ENCODE results near the gene GRIFIN.

Gene GRIFIN

GRCh38 chr7:2484868-2485267 lies 8.7 kb upstream of the GRIFIN start:
- in situ Hi-C loops (cut with HindIII; ENCODE audit: low pct_ligation_motif_present, low pct_unique_long_range_greater_than_20kb, low sequenced_read_pairs), result no loop called here
- DNase-seq, result no peak

GRCh38 chr7:2483494-2483893 lies 7.3 kb upstream of the GRIFIN start:
- in situ Hi-C loops (cut with HindIII; ENCODE audit: low pct_ligation_motif_present, low pct_unique_long_range_greater_than_20kb, low sequenced_read_pairs), result no loop called here
- no peak for DNase-seq

DNA sequence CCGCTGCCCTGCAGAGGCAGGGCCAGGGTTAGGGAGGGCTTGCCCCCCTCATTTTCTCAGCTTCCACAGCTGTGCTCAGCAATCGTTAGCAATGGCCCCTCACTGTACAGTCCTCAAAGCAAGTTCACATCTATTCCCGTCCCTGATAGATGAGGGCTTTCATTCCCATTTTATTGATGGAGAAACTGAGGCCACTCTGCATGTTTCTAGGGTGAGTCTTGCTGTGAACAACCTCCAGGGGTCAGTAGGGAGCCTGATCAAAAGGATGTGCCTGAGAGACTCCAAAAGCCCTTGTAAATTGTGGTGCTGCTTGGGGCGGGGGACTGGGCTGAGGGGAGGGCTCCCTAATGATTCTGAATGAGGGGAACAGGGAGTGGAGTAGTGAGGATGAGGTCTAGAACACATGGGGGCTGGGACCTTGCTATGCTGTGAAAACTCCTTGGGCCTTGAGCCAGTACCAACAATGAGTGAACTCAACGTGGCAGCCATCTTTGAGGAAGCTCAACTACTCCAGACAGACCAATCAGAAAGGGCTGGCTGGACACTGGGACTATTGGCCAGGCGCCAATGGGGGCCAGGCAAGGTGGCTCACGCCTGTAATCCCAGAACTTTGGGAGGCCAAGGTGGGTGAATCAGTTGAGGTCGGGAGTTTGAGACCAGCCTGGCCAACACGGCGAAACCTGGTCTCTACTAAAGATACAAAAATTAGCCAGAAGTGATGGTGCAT lies 6.7 kb upstream of the GRIFIN start:
- in situ Hi-C loops (cut with HindIII; ENCODE audit: low pct_ligation_motif_present, low pct_unique_long_range_greater_than_20kb, low sequenced_read_pairs), result no loop called here
- DNase-seq, result no peak

GRCh38 chr7:2481195-2481594 lies 5.0 kb upstream of the GRIFIN start:
- in situ Hi-C loops (cut with HindIII; ENCODE audit: low pct_ligation_motif_present, low pct_unique_long_range_greater_than_20kb, low sequenced_read_pairs), result no loop called here
- no peak for DNase-seq

- in situ Hi-C loops (cut with HindIII; ENCODE audit: low pct_ligation_motif_present, low pct_unique_long_range_greater_than_20kb, low sequenced_read_pairs), result no loop called here
- DNase-seq, result no peak
Measured at GRCh38 chr7:2480070-2480408, 3.8 kb upstream of the GRIFIN start.

DNA sequence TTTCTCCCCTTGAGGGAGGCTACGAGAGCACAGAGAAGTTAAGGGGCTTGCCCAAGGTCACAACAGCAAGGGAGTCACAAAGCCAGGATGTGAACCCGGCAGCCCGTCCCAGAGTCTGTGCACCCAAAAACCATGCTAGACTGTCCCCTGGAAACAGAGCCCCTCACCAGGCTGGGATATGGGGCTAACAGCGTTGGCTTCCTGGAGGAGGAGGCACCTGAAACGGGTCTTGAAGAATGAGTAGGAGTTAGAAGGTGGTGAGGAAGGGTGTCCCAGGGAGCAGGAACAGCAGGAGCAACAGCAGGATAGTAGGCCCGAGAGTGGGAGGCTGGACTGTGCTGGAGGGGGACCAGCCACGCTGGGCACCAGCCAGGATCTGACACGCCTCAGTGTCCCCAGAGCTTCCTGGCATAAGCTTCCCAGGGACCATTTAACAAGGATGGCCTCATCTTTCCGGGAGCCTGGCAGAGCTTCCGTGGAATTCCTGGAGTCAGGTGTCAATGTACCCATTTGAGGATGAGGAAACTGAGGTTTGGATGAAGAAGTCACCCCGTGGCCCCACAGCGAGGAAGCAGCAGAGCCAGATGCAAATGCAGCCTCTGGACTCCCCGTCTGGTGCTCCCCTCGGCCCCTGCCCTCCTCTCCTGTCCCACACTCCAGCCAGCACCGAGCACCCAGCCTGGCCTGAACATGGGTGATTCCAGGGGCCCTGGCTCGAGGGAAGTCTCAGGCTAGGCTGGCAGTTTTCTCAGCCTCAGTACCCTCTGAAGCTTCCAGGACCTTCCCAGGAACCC lies 3.3 kb upstream of the GRIFIN start:
- in situ Hi-C loops (cut with HindIII; ENCODE audit: low pct_ligation_motif_present, low pct_unique_long_range_greater_than_20kb, low sequenced_read_pairs), result no loop called here

DNA sequence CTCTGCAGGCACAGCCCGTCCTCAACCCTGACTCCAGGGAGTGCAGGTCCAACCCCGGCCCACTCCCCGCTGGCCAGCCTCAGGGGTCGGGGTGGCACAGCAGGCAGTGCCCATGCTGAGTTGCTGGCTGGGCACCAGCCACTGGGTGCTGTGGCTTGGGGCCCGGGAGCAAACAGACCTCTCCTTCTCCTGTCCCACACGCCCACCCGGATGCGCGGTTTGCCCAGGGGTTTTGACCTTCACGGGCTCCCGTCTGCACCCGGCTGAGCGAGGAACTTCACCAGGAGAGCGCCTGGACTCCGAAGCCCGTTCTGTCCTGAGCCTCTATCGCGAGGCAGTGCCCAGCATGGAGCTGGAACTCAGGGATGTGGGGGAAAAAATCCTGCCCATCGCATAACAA lies 2.6 kb upstream of the GRIFIN start:
- DNase-seq, result no peak
- in situ Hi-C loops (cut with HindIII; ENCODE audit: low pct_ligation_motif_present, low pct_unique_long_range_greater_than_20kb, low sequenced_read_pairs), result no loop called here

More for the DNA sequence above, 3.3 kb upstream of the GRIFIN start:
- DNase-seq, result no peak

GRCh38 chr7:2478399-2478785 lies 2.2 kb upstream of the GRIFIN start:
- in situ Hi-C loops (cut with HindIII; ENCODE audit: low pct_ligation_motif_present, low pct_unique_long_range_greater_than_20kb, low sequenced_read_pairs), result no loop called here

GRCh38 chr7:2477447-2478398 lies 1.5 kb upstream of the GRIFIN start:
- in situ Hi-C loops (cut with HindIII; ENCODE audit: low pct_ligation_motif_present, low pct_unique_long_range_greater_than_20kb, low sequenced_read_pairs), result no loop called here
- peak; percentile 77 for DNase-seq

More at GRCh38 chr7:2478399-2478785, 2.2 kb upstream of the GRIFIN start:
- DNase-seq, result no peak

- no peak for DNase-seq
- in situ Hi-C loops (cut with HindIII; ENCODE audit: low pct_ligation_motif_present, low pct_unique_long_range_greater_than_20kb, low sequenced_read_pairs), result no loop called here
Measured at GRCh38 chr7:2476776-2477446, 713 bp upstream of the GRIFIN start.

DNA sequence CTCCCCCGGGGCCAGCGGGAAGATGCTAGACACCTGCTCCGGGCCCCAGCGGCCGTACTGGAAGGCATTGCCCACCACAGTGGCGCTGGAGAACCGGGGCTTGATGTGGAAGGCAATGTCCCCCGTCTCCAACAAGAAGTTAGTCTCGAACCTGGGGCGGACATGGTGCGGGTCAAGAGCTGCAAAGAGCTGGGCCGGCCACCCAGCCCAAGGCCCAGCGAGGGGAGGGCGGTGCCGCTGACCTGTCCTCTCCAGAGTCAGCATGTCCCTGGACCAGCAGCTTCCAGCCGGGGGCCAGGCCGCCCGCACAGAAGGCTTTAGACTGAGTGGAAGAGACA lies 551 bp downstream of the GRIFIN start:
- no peak for DNase-seq
- in situ Hi-C loops (cut with HindIII; ENCODE audit: low pct_ligation_motif_present, low pct_unique_long_range_greater_than_20kb, low sequenced_read_pairs), result no loop called here

DNA sequence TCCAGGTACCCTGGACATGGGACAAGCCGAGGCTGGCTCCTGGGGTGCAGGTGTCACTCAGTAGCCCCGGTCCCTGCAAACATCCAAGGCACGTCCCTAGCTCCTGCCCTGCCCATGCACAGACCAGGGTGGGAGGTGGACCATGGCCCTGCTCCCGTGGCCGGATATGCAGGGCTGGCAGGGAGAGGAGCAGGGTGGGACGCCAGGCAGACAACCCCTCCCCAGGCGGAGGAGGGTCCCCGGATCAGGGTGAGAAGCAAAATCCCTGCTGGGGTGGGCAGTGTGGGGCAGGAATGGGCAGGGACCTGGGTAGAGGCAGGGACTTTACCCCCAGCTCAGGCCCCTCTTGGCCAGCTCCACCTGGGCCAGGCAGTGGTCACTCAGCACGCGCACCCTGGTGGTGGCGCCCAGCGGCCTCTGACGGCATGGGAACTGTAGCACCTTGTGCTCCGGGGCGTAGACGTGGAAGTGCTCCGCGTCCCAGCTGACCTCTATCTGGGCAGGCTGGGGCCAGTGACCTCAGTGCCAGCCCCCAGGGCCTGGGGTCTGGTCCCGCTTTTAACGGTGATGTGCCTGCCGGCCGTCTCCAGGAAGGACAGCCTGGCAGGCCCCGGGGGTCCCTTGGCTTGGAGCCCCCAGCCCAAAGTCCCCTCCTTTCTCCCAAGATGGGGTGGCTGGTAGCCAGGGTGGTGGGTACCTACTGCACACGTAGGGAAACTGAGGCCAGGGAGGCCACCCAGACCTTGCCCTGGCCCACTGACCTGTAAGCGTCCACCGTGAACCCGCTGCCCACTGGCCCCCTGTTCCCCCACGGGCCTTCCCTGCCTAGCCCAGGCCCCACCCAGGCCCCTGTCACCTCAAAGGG lies 1.2 kb downstream of the GRIFIN start:
- DNase-seq, result no peak
- in situ Hi-C loops (cut with HindIII; ENCODE audit: low pct_ligation_motif_present, low pct_unique_long_range_greater_than_20kb, low sequenced_read_pairs), result no loop called here

- in situ Hi-C loops (cut with HindIII; ENCODE audit: low pct_ligation_motif_present, low pct_unique_long_range_greater_than_20kb, low sequenced_read_pairs), result no loop called here
- DNase-seq, result no peak
Measured at GRCh38 chr7:2474224-2474623, 2.0 kb downstream of the GRIFIN start.

- no peak for DNase-seq
Measured at GRCh38 chr7:2473496-2474180, 2.6 kb downstream of the GRIFIN start.

DNA sequence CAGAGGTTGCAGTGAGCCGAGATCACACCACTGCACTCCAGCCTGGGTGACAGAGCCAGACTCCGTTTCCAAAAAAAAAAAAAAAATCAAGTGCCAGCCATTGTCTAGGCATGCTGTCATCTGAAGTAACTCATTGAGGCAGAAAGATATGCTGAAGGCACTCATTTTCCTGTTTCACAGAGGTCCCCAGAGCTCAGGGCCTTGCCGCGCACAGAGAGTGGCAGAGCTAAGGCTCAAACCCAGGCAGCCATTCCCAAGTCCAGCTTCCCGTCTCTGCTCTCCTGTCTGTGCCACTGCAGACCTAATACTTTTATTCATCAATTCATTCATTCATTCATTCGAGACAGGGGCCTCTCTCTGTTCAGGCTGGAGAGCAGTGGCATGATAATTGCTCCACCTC lies 3.5 kb downstream of the GRIFIN start:
- no peak for DNase-seq
- in situ Hi-C loops (cut with HindIII; ENCODE audit: low pct_ligation_motif_present, low pct_unique_long_range_greater_than_20kb, low sequenced_read_pairs), result no loop called here

More at GRCh38 chr7:2473496-2474180, 2.6 kb downstream of the GRIFIN start:
- in situ Hi-C loops (cut with HindIII; ENCODE audit: low pct_ligation_motif_present, low pct_unique_long_range_greater_than_20kb, low sequenced_read_pairs), result no loop called here

DNA sequence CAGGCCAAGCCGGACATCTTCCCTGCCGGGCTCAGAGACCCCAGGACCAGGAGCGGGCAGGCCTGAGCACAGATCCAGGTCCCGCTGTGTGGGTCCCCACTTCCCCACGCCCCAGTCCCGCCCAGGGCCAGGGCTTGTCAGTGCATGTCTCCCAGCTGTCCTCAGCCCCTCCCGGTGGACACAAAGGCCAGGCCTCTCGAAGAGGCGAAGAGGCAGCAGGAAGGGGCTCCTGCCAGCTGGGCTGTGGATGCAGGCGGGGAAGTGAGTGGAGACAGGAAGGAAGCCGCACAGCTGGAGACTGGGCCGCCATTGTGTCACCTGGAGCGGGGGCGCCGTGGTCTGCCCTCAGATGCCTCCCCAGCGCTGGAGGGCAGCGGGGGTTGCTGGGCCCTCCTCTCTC lies 4.8 kb downstream of the GRIFIN start:
- no peak for DNase-seq
- in situ Hi-C loops (cut with HindIII; ENCODE audit: low pct_ligation_motif_present, low pct_unique_long_range_greater_than_20kb, low sequenced_read_pairs), result no loop called here

- no peak for DNase-seq
- in situ Hi-C loops (cut with HindIII; ENCODE audit: low pct_ligation_motif_present, low pct_unique_long_range_greater_than_20kb, low sequenced_read_pairs), result no loop called here
Measured at GRCh38 chr7:2471022-2471329, 5.2 kb downstream of the GRIFIN start.

Measured in ACHN (cell line).